HG02938 (cell line): ENCODE data around the gene CATSPERB.
"Not testable (repeated sequence)": the region's sequence is repeated elsewhere in the genome, so short reads cannot be mapped to it uniquely, and the experiment has no call there.

ENCODE experiments used
- ATAC-seq: cut with Tn5 transposase; IDR thresholded peaks from one replicate; pipeline ENCODE4 v1.9.1; 2021; ENCODE audit warnings: mild to moderate bottlenecking, moderate library complexity; ENCODE audit not compliant: unreplicated experiment

The CATSPERB gene

GRCh38 chr14:91681118-91681517 lies 50.8 kb downstream of the CATSPERB start:
- ATAC-seq: no peak

- no peak for ATAC-seq
Measured at GRCh38 chr14:91679273-91679672, 52.6 kb downstream of the CATSPERB start.

GRCh38 chr14:91677687-91678086 lies 54.2 kb downstream of the CATSPERB start:
- ATAC-seq: not testable (repeated sequence)

- no peak for ATAC-seq
Measured at GRCh38 chr14:91674911-91675310, 57.0 kb downstream of the CATSPERB start.

- no peak for ATAC-seq
Measured at GRCh38 chr14:91669867-91670266, 62.0 kb downstream of the CATSPERB start.

- ATAC-seq: not testable (repeated sequence)
Measured at GRCh38 chr14:91667101-91667500, 64.8 kb downstream of the CATSPERB start.

GRCh38 chr14:91660790-91661189 lies 71.1 kb downstream of the CATSPERB start:
- ATAC-seq: no peak

GRCh38 chr14:91654836-91655235 lies 77.0 kb downstream of the CATSPERB start:
- no peak for ATAC-seq

GRCh38 chr14:91653451-91653850 lies 78.4 kb downstream of the CATSPERB start:
- ATAC-seq: no peak

- ATAC-seq: no peak
Measured at GRCh38 chr14:91649930-91650329, 82.0 kb downstream of the CATSPERB start.

- ATAC-seq: no peak
Measured at GRCh38 chr14:91647856-91648255, 84.0 kb downstream of the CATSPERB start.

GRCh38 chr14:91636604-91637003 lies 95.3 kb downstream of the CATSPERB start:
- ATAC-seq: no peak

- ATAC-seq: no peak
Measured at GRCh38 chr14:91624757-91625156, 107.1 kb downstream of the CATSPERB start.

GRCh38 chr14:91614187-91614586 lies 117.7 kb downstream of the CATSPERB start:
- ATAC-seq: no peak

- ATAC-seq: no peak
Measured at GRCh38 chr14:91613459-91614112, 118.3 kb downstream of the CATSPERB start.

GRCh38 chr14:91611528-91611927 lies 120.4 kb downstream of the CATSPERB start:
- ATAC-seq: no peak

GRCh38 chr14:91609161-91609560 lies 122.7 kb downstream of the CATSPERB start:
- ATAC-seq: no peak

- ATAC-seq: no peak
Measured at GRCh38 chr14:91607322-91608047, 124.4 kb downstream of the CATSPERB start.

- ATAC-seq: no peak
Measured at GRCh38 chr14:91606851-91607250, 125.0 kb downstream of the CATSPERB start.

GRCh38 chr14:91604611-91605010 lies 127.3 kb downstream of the CATSPERB start:
- ATAC-seq: not testable (repeated sequence)

GRCh38 chr14:91599994-91600393 lies 131.9 kb downstream of the CATSPERB start:
- ATAC-seq: no peak

- no peak for ATAC-seq
Measured at GRCh38 chr14:91595736-91596135, 136.2 kb downstream of the CATSPERB start.
